Measurements from ENCODE around the gene RHEB.
A peak's percentile ranks its signal among the peaks of the same experiment; 100 is the strongest.

RHEB gene

GRCh38 chr7:151524845-151525244, 5.2 kb upstream of the RHEB start:
- DNase-seq: no peak

DNA sequence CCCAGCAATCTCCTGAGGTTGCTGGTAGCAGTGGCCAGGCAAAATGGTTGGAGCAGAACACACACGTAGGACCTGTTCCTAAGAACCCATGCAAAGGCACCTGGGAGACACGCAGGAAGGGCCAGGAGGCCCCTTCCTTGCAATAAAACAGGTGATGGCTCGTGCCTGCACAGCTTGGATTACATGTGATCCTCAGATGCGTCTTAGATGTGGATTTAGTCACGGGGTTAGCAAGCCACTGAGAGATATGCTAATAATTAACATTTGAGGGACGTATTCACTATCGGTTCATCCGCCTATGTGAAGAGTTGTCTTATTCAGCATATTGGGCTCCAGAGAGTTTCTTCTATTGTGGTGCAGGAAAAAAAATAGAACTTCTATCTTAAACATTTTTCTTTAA, 4.6 kb upstream of the RHEB start:
- DNase-seq: no peak

- DNase-seq: peak; percentile 25
Observed at GRCh38 chr7:151520419-151521261, 945 bp upstream of the RHEB start.

GRCh38 chr7:151518947-151519764, 539 bp downstream of the RHEB start:
- DNase-seq: peak; percentile 54

- DNase-seq: peak; percentile 60
Observed at GRCh38 chr7:151518105-151518946, 1.4 kb downstream of the RHEB start.

- DNase-seq: no peak
Observed at GRCh38 chr7:151517601-151518104, 2.0 kb downstream of the RHEB start.

DNA sequence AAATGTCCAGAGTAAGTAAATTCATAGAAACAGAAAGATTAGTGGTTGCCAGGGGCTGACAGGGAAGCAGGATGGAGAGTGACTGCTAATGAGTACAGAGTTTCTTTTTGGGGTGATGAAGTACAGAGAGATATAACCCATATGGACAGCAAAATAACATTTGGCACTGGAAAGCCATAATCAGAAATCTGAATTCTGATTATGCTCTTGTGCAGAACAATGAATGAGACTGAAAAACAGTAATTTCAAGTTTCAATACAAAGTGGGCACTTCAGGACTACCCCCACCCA, 4.5 kb downstream of the RHEB start:
- DNase-seq: no peak

DNA sequence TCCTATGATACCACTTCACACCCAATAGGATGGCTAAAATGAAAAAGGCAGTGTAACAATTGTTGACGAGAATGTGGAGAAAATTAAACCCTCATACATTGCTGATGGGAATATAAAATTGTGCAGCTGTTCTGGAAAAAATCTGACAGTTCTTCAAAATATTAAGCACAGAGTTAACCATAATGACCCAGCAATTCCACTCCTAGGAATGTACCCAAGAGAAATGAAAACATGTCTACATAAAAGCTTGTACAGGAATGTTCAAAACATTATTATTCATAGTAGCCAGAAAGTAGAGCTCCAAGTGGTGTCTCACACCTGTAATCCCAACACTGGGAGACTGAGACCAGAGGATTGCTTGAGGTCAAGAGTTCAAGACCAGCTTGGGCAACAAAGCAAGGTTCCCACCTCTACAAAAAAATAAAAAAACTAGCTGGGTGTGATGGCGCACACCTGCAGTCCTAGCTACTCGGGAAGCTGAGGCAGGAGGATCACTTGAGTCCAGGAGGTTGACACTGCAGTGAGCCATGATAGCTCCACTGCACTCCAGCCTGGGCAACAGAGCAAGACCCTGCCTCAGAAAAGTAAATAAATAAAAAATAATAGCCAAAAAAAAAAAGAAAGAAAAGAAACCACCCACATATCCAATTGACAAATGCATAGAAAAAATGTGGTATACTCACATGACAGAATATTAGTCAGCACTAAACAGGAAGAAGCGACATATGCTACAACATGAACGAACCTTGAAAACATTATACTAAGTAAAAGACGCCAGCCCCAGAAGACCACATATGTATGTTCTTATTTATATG, 5.0 kb downstream of the RHEB start:
- no peak for DNase-seq

GRCh38 chr7:151513133-151513532, 6.6 kb downstream of the RHEB start:
- no peak for DNase-seq

- no peak for DNase-seq
Observed at GRCh38 chr7:151512353-151512752, 7.3 kb downstream of the RHEB start.

DNA sequence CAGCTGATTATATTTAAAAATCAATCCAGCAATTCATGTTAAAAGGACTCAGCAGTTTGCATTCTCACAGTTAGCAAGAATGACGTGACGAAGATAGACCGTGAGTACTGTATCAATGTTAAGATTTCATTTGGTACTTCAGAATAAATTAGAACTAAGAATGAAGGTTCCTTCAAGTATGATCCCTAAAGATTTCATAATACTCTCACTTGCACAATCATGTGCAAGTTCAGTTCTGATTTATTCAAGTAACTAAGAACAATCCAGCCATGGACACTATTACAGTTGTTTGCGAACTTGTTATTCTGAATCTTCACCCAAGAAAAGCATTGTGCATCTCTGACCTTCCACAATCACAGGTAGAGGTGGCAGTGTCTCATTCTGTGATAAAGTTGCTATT, 7.7 kb downstream of the RHEB start:
- DNase-seq: no peak

GRCh38 chr7:151511270-151511669, 8.4 kb downstream of the RHEB start:
- DNase-seq: no peak

- DNase-seq: no peak
Observed at GRCh38 chr7:151509670-151510333, 9.9 kb downstream of the RHEB start.

- DNase-seq: no peak
Observed at GRCh38 chr7:151508991-151509390, 10.7 kb downstream of the RHEB start.

DNA sequence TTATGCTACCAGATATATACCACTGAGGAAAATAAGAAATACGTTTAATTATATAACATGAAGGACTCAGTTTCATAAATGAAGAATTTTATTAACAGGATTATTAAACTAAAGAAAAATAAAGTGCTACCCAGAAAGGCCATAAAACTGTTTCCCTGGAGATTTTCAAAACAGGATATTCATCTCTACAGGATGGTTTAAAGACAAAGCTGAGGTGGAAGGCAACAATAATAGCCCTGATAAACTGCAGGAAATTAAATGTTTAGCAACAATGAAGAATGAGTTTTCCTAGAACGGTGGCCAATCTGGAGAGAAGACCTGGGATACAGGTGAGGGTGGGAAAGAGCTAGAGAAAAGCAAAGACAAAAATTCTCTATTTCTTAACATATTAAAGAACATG, 11.9 kb downstream of the RHEB start:
- no peak for DNase-seq

GRCh38 chr7:151506901-151507382, 12.8 kb downstream of the RHEB start:
- DNase-seq: no peak

GRCh38 chr7:151505836-151506468, 13.7 kb downstream of the RHEB start:
- DNase-seq: no peak

DNA sequence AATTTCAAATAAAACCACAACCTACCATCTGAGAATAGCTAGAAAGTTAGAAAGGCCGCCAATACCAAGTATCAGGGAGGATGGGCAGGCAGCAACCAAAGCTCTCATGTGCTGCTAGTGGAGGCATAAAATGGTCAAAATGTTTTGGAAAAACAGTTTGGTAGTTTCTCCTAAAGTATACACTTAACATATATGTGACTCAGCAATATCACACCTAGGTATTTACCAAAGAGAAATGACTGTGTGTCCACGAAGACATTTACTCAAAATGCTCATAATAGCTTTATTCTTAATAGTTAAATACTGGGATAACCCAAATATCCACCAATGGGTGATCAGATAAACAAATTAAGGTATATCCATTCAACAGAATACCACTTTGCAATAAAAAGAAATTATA, 14.3 kb downstream of the RHEB start:
- DNase-seq: no peak

- DNase-seq: no peak
Observed at GRCh38 chr7:151504715-151505326, 14.9 kb downstream of the RHEB start.

DNA sequence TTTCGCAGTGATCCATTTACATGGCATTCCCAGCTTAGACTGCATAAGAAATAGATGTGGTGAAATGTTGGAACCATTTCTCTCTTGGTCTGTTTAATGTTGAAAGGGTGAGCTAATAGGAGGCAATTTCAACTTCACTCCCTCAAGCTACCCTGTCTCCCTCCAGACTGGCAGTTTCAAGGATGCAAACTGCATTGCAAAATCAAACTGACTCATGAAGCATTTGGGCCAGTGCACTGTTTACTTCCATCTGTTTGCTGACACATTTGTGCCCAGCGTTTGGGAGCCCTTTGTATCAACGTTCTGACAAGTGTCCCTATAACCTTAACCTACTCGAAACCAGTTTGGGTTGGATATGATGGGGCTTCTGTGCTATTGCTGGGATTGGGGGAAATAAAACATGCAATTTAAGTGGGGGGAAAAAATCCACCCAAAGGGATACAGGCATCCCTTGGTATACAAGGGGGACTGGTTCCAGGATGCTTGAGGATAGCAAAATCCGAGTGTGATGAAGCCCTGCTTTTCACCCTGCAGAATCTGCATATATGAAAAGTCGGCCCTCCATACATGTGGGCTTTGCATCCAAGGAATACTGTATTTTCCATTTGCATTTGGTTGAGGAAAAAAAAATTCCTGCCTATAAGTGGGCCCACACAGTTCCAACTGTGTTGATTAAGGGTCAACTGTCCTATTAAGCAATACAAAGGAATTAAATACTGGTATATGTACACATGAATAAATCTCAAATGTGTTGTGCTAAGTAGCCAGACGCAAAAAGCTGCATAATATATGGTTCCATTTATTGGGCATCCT, 15.6 kb downstream of the RHEB start:
- no peak for DNase-seq

All from activated CD4-positive, alpha-beta T cell treated with anti-CD3 and anti-CD28 coated beads, Interleukin-2, amount 50 U/mL, for 1 hour (primary cell).